GM12878 (cell line): ENCODE measurements around the gene MDGA2. TPM values are rescaled to one million over a fixed set of nuclear protein-coding genes. Genes with fewer than 3 reads are reported as not detected.

ENCODE experiments used
- ATAC-seq: fragments of 200-7000 bp; cut with Tn5 transposase; 3 replicates; pipeline ENCODE4 v1.9.1; 2020; ENCODE audit warnings: mild to moderate bottlenecking, moderate library complexity
- BruUV-seq: library from RNA; stranded (reverse); fragments of 400-500 nt; replicated peaks from 2 replicates; lab custom pipeline; 2021; lab: Mats Ljungman, UMichigan
- CTCF ChIA-PET: fragments of 300-600 bp; sonication (Branson Sonifier 250); formaldehyde crosslinking; extraction: SDS; loops from one replicate; lab custom pipeline; 2021; ENCODE audit warnings: inconsistent platforms; lab: Yijun Ruan, JAX
- POLR2A ChIA-PET: fragments of 350-600 bp; formaldehyde crosslinking; extraction: SDS; loops from one replicate; lab custom pipeline; 2021; ENCODE audit warnings: inconsistent platforms; lab: Charles Lee
- RAD21 ChIA-PET: fragments of 300-600 bp; sonication (Branson Sonifier 250); formaldehyde crosslinking; loops from one replicate; lab custom pipeline; 2023; ENCODE audit warnings: antibody characterized with exemption; ENCODE audit not compliant: unreplicated experiment; lab: Charles Lee
- SMC1A ChIA-PET: fragments of 300-600 bp; sonication (Branson Sonifier 250); formaldehyde crosslinking; loops from one replicate; lab custom pipeline; 2023; ENCODE audit not compliant: unreplicated experiment, uncharacterized antibody; lab: Charles Lee
- DNase-seq: peaks from one replicate; pipeline ENCODE4 v3.0.0-alpha.2; 2011; ENCODE audit warnings: low read depth, low spot score
- FAIRE-seq: peaks from 3 replicates; lab custom pipeline; 2011; peaks lifted over from hg19 to GRCh38; lab: Jason Lieb, UNC
- H2AFZ ChIP-seq: 2 replicates; pipeline ENCODE4 v1.6.0; 2011; ENCODE audit warnings: low read depth, low read length, control low read depth; ENCODE audit not compliant: control insufficient read depth
- H3K27ac ChIP-seq: 2 replicates; pipeline ENCODE4 v1.5.1; 2011; ENCODE audit warnings: control low read depth; ENCODE audit not compliant: control insufficient read depth, insufficient read depth
- H3K27me3 ChIP-seq, 2 experiments: replicated peaks in 1 of 2; 2 replicates each; pipeline versions ENCODE4 v1.6.0 to v1.6.1; 2011; ENCODE audit warnings: low read length in 1 of 2; ENCODE audit not compliant: control insufficient read depth in 2 of 2, insufficient read depth in 2 of 2
- H3K36me3 ChIP-seq, 2 experiments: 2 replicates each; pipeline ENCODE4 v1.5.1; 2011; ENCODE audit warnings: low read length in 1 of 2; ENCODE audit not compliant: control insufficient read depth in 2 of 2, insufficient read depth in 2 of 2
- H3K4me1 ChIP-seq: 2 replicates; pipeline ENCODE4 v1.6.1; 2011; ENCODE audit warnings: mild to moderate bottlenecking, low read length, moderate library complexity, mixed read lengths; ENCODE audit not compliant: control insufficient read depth, insufficient read depth
- H3K4me2 ChIP-seq: 2 replicates; pipeline ENCODE4 v1.6.0; 2011; ENCODE audit warnings: control low read depth; ENCODE audit not compliant: control insufficient read depth, insufficient read depth
- H3K4me3 ChIP-seq: fragments of 200-600 bp; sonication (generic); 2 replicates; pipeline ENCODE4 v1.5.1; 2016
- H3K79me2 ChIP-seq: 2 replicates; pipeline ENCODE4 v1.6.0; 2011; ENCODE audit warnings: low read length; ENCODE audit not compliant: control insufficient read depth, insufficient read depth
- H3K9ac ChIP-seq: 2 replicates; pipeline ENCODE4 v1.8.0; 2011; ENCODE audit warnings: low read length, control low read depth, mixed read lengths; ENCODE audit not compliant: control insufficient read depth, insufficient read depth
- H3K9me3 ChIP-seq: replicated peaks from 3 replicates; pipeline ENCODE4 v1.5.1; 2011; ENCODE audit warnings: mild to moderate bottlenecking, low read length; ENCODE audit not compliant: control insufficient read depth, insufficient read depth
- H4K20me1 ChIP-seq: 2 replicates; pipeline ENCODE4 v1.6.0; 2011; ENCODE audit not compliant: control insufficient read depth, insufficient read depth
- CHD1 ChIP-seq: IDR thresholded peaks from 2 replicates; pipeline ENCODE4 v1.6.1; 2012; ENCODE audit warnings: low read depth, low read length, improper control_type of control experiment
- E2F8 ChIP-seq: fragments of 450-650 bp; IDR thresholded peaks from 2 replicates; pipeline ENCODE4 v1.6.1; 2018; ENCODE audit warnings: mild to moderate bottlenecking, low read depth, moderate library complexity; ENCODE audit not compliant: partially characterized antibody
- FOS ChIP-seq: IDR thresholded peaks from 3 replicates; pipeline ENCODE4 v1.6.1; 2011; ENCODE audit warnings: borderline replicate concordance; ENCODE audit not compliant: insufficient read length; ENCODE audit errors: extremely low read depth
- NR2C1 ChIP-seq: fragments of 450-650 bp; IDR thresholded peaks from 2 replicates; pipeline ENCODE4 v1.6.1; 2017; ENCODE audit warnings: antibody characterized with exemption, mild to moderate bottlenecking, moderate library complexity
- PAX5 ChIP-seq: IDR thresholded peaks from 2 replicates; pipeline ENCODE4 v1.6.1; 2011; ENCODE audit warnings: low read depth, low read length, borderline replicate concordance
- SUPT20H ChIP-seq: IDR thresholded peaks from 2 replicates; pipeline ENCODE4 v1.6.1; 2011; ENCODE audit warnings: low read depth, mild to moderate bottlenecking, low read length, moderate library complexity, borderline replicate concordance; ENCODE audit not compliant: control insufficient read depth
- SUZ12 ChIP-seq: fragments of 200-600 bp; sonication (generic); IDR thresholded peaks from one replicate; pipeline ENCODE4 v1.6.1; 2018; ENCODE audit warnings: antibody characterized with exemption, mild to moderate bottlenecking; ENCODE audit not compliant: unreplicated experiment
- TARDBP ChIP-seq: IDR thresholded peaks from 2 replicates; pipeline ENCODE4 v1.6.1; 2016; ENCODE audit warnings: borderline replicate concordance
- USF2 ChIP-seq: IDR thresholded peaks from 2 replicates; pipeline ENCODE4 v1.6.1; 2011; ENCODE audit warnings: low read depth, low read length, improper control_type of control experiment, borderline replicate concordance
- WGBS: methylation state at CpG from one replicate; pipeline ENCODE4 v1.1.6; 2016; ENCODE audit warnings: low lambda C conversion rate; ENCODE audit not compliant: insufficient replicate concordance, insufficient coverage; ENCODE audit errors: missing lambda C conversion rate; 5-methylcytosine and 5-hydroxymethylcytosine counted together
- in situ Hi-C: fragments of 300-500 bp; cut with MboI; formaldehyde crosslinking; loops from 9 replicates; pipeline ENCODE4 v1.14.3; 2018; ENCODE audit warnings: mixed read lengths
- intact Hi-C: fragments of 100-400 bp; cut with micrococcal nuclease; formaldehyde crosslinking; loops from one replicate; pipeline ENCODE4 v1.14.2; 2022; ENCODE audit not compliant: unreplicated experiment
- polyA plus RNA-seq, 11 experiments: library from polyadenylated mRNA; depleted of rRNA in 4 of 11; unstranded in 6 of 11; stranded (reverse) in 5 of 11; fragments of >200 nt; fragmentation: Nextera tagmentation in 4 of 11; fragmentation: Illumina TruSeq in 1 of 11; extraction: Ambion mirVana in 4 of 11; extraction: Trizol in 1 of 11; gene quantifications; 1 replicate in 1 of 11; 2 replicates in 10 of 11; pipeline versions ENCODE4 v1.2.1 to v1.2.3, GENCODE V29; 2011 to 2016; ENCODE audit warnings: inconsistent platforms in 2 of 11, missing spikeins in 2 of 11, low read depth in 1 of 11
- total RNA-seq, 4 experiments: library from RNA; depleted of rRNA in 3 of 4; stranded (reverse); fragments of >200 nt in 3 of 4; fragmentation: Illumina TruSeq in 1 of 4; extraction: Trizol in 1 of 4; gene quantifications; 2 replicates each; pipeline versions ENCODE4 v1.2.1 to v1.2.3, GENCODE V29; 2013 to 2021
- TF ChIP-seq, protein P1 (sequence below): fragments of 450-650 bp; IDR thresholded peaks from 2 replicates; pipeline ENCODE4 v1.6.1; 2017; ENCODE audit warnings: mild to moderate bottlenecking, moderate library complexity

The MDGA2 gene
- total and polyA plus RNA-seq, 10 of the 15 experiments (the other 5 are each of a cell fraction or from before 2014, with no cell fraction given), result not detected

- TF ChIP-seq USF2 (no peak), SUZ12 (no peak), PAX5 (no peak), CHD1 (no peak)
Observed at GRCh38 chr14:47411523-47411922, 263.9 kb downstream of the MDGA2 start (continued).

- Histone ChIP-seq H3K36me3 (no peaks in the 10 kb centered on the region), H3K27ac (no peak overlapping the region), H3K27me3 (no peaks in the 10 kb centered on the region), H4K20me1 (no peaks in the 10 kb centered on the region), H2AFZ (no peak overlapping the region), H3K4me1 (no peaks in the 10 kb centered on the region), H3K4me3 (no peak overlapping the region), H3K79me2 (no peaks in the 10 kb centered on the region)
- no TSS peak for BruUV-seq
- ChIA-PET POLR2A (no interaction called here), RAD21 (no interaction called here), CTCF (no interaction called here), SMC1A (interaction anchor here (0.6 to 1.5 kb wide), 2 partner anchors 9 to 403 kb away, joined by 3 read pairs; no protein-coding TSS in a partner anchor)
- in situ Hi-C loops, result no loop called here
- 13% methylated on average over 1 of the region's 1 CpG for WGBS
- intact Hi-C loops, result no loop called here
- no peak for ATAC-seq
- FAIRE-seq, result no peak
- DNase-seq, result no peak
- TF ChIP-seq TARDBP, result no peak
- TF ChIP-seq SUPT20H, result no peak
- no peak for TF ChIP-seq FOS
- TF ChIP-seq, protein P1, sequence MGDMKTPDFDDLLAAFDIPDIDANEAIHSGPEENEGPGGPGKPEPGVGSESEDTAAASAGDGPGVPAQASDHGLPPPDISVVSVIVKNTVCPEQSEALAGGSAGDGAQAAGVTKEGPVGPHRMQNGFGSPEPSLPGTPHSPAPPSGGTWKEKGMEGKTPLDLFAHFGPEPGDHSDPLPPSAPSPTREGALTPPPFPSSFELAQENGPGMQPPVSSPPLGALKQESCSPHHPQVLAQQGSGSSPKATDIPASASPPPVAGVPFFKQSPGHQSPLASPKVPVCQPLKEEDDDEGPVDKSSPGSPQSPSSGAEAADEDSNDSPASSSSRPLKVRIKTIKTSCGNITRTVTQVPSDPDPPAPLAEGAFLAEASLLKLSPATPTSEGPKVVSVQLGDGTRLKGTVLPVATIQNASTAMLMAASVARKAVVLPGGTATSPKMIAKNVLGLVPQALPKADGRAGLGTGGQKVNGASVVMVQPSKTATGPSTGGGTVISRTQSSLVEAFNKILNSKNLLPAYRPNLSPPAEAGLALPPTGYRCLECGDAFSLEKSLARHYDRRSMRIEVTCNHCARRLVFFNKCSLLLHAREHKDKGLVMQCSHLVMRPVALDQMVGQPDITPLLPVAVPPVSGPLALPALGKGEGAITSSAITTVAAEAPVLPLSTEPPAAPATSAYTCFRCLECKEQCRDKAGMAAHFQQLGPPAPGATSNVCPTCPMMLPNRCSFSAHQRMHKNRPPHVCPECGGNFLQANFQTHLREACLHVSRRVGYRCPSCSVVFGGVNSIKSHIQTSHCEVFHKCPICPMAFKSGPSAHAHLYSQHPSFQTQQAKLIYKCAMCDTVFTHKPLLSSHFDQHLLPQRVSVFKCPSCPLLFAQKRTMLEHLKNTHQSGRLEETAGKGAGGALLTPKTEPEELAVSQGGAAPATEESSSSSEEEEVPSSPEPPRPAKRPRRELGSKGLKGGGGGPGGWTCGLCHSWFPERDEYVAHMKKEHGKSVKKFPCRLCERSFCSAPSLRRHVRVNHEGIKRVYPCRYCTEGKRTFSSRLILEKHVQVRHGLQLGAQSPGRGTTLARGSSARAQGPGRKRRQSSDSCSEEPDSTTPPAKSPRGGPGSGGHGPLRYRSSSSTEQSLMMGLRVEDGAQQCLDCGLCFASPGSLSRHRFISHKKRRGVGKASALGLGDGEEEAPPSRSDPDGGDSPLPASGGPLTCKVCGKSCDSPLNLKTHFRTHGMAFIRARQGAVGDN, result no peak
- TF ChIP-seq E2F8, result no peak
- TF ChIP-seq NR2C1, result no peak
- TF ChIP-seq, all 136 proteins: peak for 0
- no peak overlapping the region for H3K9ac ChIP-seq
- no peaks in the 10 kb centered on the region for H3K9me3 ChIP-seq
- no peak overlapping the region for H3K4me2 ChIP-seq
Observed at GRCh38 chr14:47392326-47392725, 283.1 kb downstream of the MDGA2 start.
